HG03039 (cell line): ENCODE measurements around the gene UGT1A10.
"Not testable (repeated sequence)": the region's sequence is repeated elsewhere in the genome, so short reads cannot be mapped to it uniquely, and the experiment has no call there.

ENCODE experiments used
- ATAC-seq: cut with Tn5 transposase; IDR thresholded peaks from one replicate; pipeline ENCODE4 v1.9.1; 2021; ENCODE audit warnings: mild to moderate bottlenecking, moderate library complexity; ENCODE audit not compliant: unreplicated experiment

UGT1A10 gene

DNA sequence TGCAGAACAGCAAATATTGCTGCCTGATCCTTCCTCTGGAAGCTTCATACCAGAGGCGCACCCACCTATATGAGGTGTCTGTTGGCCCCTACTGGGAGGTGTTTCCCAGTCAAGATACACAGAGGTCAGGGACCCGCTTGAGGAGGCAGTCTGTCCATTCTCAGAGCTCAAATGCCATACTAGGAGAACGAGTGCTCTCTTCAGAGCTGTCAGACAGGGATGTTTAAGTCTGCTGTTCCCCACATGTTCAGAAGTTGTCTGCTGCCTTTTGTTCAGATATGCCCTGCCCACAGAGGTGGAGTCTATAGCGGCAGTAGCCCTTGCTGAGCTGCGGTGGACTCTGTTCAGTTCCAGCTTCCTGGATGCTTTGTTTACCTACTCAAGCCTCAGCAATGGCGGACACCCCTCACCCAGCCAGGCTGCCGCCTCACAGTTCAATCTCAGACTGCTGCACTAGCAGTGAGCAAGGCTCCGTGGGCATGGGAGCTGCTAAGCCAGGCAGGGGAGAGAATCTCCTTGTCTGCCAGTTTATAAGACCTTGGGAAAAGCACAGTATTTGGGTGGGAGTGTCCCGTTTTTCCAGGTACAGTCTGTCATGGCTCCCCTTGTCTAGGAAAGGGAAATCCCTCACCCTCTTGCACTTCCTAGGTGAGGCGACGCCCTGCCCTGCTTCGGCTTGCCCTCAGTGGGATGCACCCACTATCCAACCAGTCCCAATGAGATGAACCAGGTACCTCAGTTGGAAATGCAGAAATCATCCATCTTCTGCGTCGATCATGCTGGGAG is 100.8 kb downstream of the UGT1A10 start:
- ATAC-seq, result not testable (repeated sequence)

DNA sequence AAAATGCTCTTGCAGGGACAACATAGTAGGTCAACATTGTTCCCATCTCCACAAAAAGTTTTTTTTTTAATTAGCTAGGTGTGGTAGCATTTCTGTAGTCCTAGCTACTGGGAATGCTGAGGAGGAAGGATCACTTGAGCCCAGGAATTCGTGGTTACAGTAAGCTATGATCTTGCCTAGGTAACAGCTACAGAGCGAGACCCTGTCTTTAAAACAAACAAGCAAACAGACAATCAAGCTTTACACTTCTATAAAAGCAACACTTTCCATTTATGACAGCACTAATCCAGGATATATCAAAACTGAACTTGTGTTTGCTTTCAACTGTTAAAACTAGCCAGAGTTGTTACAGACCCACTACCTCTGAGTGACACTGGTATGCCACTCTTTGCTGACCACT is 104.6 kb downstream of the UGT1A10 start:
- ATAC-seq, result no peak

DNA sequence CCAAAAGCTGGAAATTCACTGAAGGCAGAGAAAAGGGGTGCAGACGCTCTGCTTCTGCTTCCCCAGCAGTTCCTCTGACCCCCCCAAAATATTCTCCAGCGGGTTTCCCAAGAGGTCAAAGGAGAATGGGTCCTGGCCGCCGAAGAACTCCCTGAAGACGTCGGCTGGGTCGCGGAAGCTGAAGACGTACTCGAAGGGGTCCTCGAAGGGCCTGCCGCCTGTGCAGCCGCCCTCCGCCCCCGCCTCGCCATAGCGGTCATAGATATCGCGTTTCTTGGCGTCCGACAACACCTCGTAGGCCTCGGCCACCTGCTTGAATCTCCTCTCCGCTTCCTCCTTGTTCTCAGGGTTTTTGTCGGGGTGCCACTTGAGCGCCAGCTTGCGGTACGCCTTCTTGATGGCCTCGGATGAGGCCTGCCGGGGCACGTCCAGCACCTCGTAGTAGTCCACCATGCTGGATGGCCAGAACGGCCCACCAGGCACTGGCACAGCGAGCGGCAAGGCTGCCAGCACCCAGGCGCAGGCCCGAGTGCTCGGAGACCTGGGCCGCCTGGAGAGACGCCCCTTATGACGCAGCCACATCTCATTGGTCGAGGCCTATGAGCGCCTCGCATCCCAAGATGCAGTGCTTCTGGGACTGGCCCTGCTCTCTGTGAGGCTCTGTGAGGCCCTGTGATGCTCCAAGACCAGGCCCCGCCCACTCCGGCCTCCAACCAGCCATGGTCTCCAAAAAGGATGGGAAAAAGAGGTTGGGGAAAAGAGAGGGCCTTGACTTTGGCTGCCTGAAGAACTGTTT is 107.4 kb downstream of the UGT1A10 start:
- ATAC-seq, result no peak

DNA sequence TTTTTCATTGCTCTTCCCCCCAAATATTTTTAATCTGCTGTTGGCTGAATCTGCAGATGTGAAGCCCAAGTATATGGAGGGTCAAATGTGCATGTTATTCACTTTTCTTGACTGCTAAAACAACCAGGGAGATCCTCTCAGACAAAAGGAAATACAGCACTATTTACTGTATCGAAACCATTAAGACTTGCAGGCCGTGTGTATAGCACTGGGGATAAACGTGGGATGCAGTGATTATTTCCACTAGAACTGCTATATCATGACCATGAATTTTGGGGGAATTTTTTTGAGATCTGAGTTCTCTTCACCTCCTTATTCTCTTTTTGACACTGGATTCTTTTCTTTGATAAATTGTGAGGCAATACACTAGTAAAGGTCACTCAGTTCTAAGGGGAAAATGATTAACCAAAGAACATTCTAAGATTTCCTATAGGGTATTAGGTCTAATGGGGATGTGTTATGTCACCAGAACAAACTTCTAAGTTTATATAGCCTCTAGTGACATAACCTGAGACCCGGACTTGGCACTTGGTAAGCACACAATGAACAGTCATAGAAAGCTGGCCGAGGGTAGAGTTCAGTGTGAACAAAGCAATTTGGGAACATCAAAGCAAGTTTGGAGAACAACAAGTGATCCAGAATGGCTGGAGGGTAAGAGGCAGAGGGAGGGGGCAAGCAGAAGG is 109.0 kb downstream of the UGT1A10 start:
- no peak for ATAC-seq

DNA sequence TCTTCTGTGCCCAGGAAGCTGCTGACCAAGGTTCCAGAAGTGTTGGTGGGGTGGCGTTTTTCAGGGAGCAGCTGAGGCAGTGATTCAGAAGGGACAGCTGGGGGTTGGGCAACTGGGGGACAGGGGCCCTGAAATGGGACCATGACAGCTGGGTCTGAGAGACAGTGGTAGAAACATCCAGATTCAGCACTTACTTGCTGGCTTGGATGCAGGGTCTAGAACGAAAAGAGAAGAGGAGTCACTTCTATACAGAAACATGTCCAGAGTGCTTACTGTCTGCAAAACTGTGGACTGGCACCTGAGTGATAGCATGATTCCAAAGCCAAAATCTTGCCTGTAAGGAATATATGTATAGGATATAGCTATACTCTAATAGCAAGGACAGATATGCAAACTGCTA is 109.6 kb downstream of the UGT1A10 start:
- ATAC-seq, result not testable (repeated sequence)

DNA sequence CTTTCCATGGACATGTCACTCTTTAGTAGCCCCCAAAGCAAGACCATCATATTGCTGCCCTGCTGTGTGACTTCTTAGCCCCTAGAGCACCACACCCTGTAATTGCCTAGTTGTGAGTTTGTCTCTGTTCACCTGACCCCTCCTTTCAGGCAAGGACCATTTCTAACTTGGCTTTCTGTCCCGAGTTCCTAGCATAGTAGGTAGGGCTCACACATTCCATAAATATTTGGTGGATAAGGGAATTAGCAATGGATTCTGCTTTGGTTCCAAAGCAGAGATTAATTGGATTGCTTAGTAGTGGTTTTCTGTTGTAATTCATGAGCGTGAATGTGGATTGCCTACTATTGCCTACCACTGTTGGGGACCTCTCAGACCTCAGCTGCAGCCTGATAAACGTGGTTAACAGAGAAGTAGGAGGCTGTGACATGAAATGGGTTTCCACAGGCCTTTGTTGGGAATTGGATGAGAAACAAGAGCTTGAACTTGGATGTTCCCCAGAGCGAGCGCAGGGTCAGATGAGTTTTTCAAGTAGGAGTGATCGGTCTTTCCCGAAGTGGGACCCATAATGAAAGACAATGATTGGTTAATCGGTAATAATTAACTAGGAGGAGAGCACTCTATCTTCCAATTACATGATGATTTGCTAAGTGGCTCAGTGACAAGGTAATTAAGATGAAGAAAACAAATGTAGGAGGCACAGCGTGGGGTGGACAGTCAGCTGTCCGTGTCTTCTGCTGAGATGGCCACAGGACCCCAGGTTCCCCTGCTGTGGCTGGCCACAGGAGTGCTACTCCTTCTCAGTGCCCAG is 110.4 kb downstream of the UGT1A10 start:
- ATAC-seq, result no peak

DNA sequence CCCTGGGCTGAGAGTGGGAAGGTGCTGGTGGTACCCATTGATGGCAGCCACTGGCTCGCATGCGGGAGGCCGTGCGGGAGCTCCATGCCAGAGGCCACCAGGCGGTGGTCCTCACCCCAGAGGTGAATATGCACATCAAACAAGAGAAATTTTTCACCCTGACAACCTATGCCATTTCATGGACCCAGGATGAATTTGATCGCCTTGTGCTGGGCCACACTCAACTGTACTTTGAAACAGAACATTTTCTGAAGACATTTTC is 111.0 kb downstream of the UGT1A10 start:
- ATAC-seq, result no peak

DNA sequence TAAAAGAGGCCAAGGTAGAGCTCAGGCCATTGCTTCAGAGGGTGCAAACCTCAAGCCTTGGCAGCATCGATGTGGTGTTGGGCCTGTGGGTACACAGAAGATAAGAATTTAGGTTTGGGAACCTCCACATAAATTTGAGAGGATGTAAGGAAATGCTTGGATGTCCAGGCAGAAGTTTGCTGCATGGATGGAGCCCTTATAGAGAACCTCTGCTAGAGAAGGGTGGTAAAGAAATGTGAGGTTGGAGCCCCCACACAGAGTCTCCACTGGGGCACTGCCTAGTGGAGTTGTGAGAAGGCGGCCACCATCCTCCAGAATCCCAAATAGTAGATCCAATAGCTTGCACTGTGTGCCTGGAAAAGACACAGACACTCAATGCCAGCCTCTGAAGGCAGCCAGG is 114.4 kb downstream of the UGT1A10 start:
- ATAC-seq, result not testable (repeated sequence)

DNA sequence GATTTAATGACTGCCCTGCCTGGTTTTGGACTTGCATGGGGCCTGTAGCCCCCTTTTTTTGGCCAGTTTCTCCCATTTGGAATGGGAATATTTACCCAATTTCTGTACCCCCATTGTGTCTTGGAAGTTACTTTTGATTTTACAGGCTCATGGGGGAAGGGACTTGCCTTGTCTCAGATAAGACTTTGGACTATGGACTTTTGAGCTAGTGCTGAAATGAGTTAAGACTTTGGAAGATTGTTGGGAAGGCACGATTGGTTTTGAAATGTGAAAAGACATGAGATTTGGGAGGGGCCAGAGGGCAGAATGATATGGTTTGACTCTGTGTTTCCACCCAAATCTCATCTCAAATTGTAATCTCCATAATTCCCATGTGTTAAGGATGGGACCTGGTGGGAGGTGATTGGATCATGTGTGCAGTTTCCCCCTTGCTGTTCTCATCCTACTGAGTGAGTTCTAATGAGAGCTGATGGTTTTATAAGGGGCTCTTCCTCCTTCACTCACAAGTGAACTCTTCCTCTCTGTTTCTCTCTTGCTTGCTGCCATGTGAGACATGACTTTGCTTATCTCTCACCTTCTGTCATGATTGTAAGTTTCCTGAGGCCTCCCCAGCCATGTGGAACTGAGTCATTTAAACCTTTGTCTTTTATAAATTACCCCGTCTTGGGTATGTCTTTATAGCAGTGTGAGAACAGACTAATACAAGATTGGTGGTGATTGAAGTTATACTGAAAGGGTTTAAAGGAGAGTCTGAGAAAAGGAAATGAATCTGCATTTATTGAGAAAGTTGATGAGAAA is 115.2 kb downstream of the UGT1A10 start:
- not testable (repeated sequence) for ATAC-seq

DNA sequence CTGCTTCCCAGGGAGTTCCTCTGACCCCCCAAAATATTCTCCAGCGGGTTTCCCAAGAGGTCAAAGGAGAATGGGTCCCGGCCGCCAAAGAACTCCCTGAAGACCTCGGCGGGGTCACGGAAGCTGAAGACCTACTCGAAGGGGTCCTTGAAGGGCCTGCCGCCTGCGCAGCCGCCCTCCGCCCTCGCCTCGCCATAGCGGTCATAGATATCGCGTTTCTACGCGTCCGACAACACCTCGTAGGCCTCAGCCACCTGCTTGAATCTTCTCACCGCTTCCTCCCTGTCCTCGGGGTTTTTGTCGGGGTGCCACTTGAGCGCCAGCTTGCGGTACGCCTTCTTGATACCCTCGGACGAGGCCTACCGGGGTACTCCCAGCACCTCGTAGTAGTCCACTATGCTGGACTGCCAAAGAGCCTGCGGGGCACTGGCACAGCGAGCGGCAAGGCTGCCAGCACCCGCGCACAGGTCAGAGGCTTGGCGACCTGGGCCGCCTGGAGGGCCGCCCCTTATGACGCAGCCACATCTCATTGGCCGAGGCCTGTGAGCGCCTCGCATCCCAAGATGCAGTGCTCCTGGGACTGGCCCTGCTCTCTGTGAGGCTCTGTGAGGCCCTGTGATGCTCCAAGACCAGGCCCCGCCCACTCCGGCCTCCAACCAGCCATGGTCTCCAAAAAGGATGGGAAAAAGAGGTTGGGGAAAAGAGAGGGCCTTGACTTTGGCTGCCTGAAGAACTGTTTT is 118.8 kb downstream of the UGT1A10 start:
- ATAC-seq, result no peak

DNA sequence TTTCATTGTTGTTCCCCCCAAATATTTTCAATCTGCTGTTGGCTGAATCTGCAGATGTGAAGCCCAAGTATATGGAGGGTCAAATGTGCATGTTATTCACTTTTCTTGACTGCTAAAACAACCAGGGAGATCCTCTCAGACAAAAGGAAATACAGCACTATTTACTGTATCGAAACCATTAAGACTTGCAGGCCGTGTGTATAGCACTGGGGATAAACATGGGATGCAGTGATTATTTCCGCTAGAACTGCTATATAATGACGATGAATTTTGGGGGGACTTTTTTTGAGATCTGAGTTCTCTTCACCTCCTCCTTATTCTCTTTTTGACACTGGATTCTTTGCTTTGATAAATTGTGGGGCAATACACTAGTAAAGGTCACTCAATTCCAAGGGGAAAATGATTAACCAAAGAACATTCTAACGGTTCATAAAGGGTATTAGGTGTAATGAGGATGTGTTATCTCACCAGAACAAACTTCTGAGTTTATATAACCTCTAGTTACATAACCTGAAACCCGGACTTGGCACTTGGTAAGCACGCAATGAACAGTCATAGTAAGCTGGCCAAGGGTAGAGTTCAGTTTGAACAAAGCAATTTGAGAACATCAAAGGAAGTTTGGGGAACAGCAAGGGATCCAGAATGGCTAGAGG is 120.3 kb downstream of the UGT1A10 start:
- no peak for ATAC-seq

DNA sequence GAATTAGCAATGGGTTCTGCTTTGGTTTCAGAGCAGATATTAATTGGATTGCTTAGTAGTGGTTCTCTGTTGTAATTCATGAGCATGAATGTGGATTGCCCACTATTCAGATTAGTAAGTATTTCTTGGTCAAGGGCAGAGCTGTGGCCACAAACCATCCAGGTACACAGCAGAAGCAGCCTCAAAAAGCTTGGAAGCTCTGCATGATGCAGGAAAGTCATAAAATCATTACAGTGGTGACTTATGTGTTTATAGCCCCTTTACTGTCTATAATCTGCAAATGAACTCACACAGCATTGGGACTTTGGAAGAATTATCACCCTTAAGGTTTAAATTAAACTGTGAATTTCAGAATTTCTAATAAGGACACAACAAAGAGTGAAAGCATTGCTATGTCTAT is 121.9 kb downstream of the UGT1A10 start:
- ATAC-seq, result no peak

DNA sequence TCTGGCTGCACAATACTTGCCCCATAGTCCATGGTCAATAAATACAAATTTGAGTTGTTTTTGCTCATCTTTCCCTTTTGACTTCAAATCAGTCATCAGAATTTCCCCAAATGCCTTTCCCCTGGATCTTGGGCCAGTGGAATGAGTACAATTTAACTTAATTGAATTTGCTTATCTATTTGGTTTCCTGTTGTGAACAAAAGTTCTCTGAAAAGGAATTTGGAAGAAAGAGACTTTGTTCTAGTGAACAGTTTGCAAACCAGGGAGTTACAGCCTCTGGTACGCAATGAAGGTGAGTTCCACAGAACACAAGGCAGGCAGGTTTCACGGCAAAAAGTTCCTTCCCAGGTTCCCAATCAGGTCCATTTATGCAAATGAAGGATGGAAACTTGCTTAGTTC is 122.6 kb downstream of the UGT1A10 start:
- no peak for ATAC-seq

DNA sequence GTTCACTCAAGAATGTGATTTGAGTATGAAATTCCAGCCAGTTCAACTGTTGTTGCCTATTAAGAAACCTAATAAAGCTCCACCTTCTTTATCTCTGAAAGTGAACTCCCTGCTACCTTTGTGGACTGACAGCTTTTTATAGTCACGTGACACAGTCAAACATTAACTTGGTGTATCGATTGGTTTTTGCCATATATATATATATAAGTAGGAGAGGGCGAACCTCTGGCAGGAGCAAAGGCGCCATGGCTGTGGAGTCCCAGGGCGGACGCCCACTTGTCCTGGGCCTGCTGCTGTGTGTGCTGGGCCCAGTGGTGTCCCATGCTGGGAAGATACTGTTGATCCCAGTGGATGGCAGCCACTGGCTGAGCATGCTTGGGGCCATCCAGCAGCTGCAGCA is 123.8 kb downstream of the UGT1A10 start, which contains the start of gene UGT1A1:
Gene UGT1A1 (plus strand): TSS at position 228 of the 400 bp plus-strand sequence. CDS start 18 bp downstream, at position 246.
- no peak for ATAC-seq

DNA sequence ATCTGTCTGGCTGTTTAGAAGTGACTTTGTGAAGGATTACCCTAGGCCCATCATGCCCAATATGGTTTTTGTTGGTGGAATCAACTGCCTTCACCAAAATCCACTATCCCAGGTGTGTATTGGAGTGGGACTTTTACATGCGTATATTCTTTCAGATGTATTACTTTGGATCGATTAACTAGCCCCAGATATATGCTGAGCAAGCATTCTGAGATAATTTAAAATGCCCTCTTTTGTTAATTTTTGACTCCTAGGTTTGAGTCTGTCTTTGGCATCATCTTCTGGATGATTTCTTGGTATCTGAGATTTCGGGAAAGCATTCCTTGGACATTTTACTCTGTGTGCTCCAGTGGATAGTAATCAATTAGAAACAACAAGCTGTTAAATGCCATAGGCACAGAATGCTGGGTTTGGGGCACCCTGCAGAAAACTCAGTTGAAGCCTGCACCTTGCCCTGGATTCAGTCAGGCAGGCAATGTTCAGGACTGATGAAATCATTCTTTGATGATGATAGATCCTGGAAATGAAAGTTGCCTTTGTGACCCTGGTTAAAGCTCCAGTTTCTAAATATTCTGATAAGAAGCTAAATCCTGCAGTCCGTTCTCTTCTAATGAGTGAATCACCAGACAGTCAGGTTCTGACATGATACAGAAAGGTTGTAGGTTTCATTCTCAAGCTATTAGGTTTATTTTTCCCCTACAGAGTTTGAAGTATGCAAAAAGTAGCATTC is 125.0 kb downstream of the UGT1A10 start:
- no peak for ATAC-seq

DNA sequence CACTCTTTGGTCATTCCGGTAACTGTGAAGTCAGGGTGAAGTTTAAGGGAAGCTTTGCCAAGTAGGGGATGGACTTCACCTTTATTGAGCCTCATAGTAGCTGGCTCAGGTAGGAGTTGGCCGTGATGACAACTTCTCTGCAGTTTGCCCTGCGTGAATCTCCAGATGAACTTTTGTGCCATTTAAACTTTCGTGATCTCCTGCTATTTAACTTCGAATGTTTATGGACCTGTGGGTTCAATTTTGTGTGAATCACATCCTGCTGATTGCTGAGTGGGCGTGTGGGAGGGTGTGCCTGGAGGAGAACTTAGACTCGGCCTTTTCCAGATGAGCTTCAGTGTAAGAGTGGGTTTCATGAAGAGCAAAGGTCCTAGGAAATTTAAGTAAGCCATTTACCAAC is 128.0 kb downstream of the UGT1A10 start:
- ATAC-seq, result no peak

DNA sequence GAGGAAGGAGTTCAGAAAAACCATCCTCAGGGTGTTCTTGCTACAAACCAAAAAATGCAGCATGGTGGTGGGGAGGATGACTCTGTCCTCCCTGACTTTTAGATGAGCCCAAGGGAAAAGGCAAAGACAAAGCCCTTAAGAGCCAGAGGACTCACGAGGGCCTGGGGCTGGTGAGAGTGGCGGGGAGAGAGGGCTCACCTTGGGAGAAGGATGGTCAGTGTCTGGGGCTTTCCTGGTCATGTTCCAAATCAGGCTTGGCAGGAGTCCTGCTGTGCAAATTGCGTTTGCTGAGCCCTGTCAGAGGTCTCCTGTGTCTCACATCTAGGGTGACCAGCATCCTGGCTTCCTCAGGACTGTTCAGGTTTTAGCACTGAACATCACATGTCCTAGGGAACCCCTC is 128.5 kb downstream of the UGT1A10 start:
- no peak for ATAC-seq

DNA sequence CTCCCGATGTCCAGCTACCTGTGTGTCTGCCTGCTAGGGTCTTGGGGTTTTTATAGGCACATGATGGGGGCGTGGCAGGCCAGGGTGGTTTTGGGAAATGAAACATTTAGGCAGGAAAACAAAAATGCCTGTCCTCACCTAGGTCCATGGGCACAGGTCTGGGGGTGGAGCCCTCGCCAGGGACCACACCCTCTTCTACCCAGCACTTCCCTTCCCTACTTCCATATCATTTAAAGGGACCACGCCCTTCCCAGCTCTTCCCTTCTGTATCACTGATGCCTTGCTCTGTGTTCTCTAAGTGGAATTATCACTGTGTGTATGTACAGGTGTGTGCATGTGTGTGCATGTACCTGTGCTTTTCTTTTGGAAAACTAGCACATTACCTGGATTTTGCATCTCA is 130.2 kb downstream of the UGT1A10 start:
- no peak for ATAC-seq
